Subcutaneous abdominal adipose tissue (tissue), 5 donors: ENCODE results near the gene SORBS2.
"Not testable (repeated sequence)": the region's sequence is repeated elsewhere in the genome, so short reads cannot be mapped to it uniquely, and the experiment has no call there.

ENCODE experiments used
- H3K27ac ChIP-seq: one replicate; pipeline ENCODE4 v1.7.0; 2013; ENCODE audit warnings: low read depth, mild to moderate bottlenecking, inconsistent platforms, low read length, moderate library complexity
- H3K27me3 ChIP-seq, 5 donors: one replicate each; pipeline ENCODE4 v1.7.0; 2013; ENCODE audit warnings: low read length in 5 of 5, inconsistent platforms in 1 of 5; ENCODE audit not compliant: control insufficient read depth in 5 of 5, insufficient read depth in 4 of 5
- H3K36me3 ChIP-seq, 5 donors: one replicate each; pipeline ENCODE4 v1.7.0; 2013; ENCODE audit warnings: low read length in 5 of 5; ENCODE audit not compliant: control insufficient read depth in 5 of 5, insufficient read depth in 5 of 5
- H3K4me1 ChIP-seq, 5 donors: one replicate each; pipeline ENCODE4 v1.7.0; 2013; ENCODE audit warnings: low read length in 5 of 5, mild to moderate bottlenecking in 3 of 5, moderate library complexity in 1 of 5; ENCODE audit not compliant: control insufficient read depth in 5 of 5, insufficient read depth in 5 of 5
- H3K4me3 ChIP-seq, 5 donors: one replicate each; pipeline ENCODE4 v1.7.0; 2013; ENCODE audit warnings: low read length in 5 of 5, low read depth in 1 of 5
- H3K9ac ChIP-seq, 5 donors: one replicate each; pipeline ENCODE4 v1.7.0; 2013; ENCODE audit warnings: low read length in 5 of 5, mild to moderate bottlenecking in 4 of 5, moderate library complexity in 3 of 5
- H3K9me3 ChIP-seq, 5 donors: one replicate each; pipeline ENCODE4 v1.7.0; 2013; ENCODE audit warnings: low read length in 5 of 5; ENCODE audit not compliant: control insufficient read depth in 5 of 5
- donor health status: healthy.
- donor health status: healthy.
- donor health status: healthy.
- donor health status: healthy.
- donor health status: healthy.

The SORBS2 gene

DNA sequence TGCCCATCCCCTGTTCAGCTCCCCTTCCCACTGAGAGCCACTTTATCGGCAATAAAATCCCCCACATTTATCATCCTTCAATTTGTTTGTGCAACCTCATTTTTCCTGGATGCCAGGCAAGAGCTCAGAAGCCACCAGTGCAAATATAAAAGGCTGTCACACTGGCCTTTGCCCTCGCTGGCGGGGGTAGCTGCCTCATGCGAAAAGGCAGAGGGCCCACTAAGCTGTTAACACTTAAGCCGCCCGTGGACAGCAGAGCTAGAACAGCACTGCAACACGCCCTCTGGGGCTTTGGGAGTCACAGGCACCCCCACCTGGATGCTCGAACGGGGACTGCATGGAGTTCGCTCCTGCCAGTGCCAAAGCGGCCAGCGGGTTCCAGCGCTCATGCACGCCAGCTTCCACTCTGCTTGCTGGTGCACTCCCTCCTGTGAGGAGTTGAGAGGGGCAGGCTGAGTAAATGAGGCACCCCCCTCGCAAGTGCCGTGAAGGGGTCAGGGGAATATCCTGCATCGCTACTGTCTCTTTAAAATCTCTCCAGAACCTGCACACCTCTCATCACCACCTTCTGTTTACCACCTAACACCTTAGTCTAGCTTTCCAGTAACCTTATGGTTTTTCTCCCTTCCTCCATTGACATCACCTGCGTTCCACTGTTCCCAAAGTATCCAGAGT lies 99.5 kb downstream of the SORBS2 start:
- no peaks in the 10 kb centered on the region for H3K36me3 ChIP-seq
- no peak overlapping the region for H3K27ac ChIP-seq
- peaks cover 0 to 11% (median 0%) of the 10 kb centered on the region in 5 donors for H3K4me1 ChIP-seq
- H3K4me3 ChIP-seq, result no peak overlapping the region
- H3K9ac ChIP-seq, result no peak overlapping the region
- H3K9me3 ChIP-seq, result no peaks in the 10 kb centered on the region
- H3K27me3 ChIP-seq, result peaks cover 0 to 3% (median 0%) of the 10 kb centered on the region in 5 donors

DNA sequence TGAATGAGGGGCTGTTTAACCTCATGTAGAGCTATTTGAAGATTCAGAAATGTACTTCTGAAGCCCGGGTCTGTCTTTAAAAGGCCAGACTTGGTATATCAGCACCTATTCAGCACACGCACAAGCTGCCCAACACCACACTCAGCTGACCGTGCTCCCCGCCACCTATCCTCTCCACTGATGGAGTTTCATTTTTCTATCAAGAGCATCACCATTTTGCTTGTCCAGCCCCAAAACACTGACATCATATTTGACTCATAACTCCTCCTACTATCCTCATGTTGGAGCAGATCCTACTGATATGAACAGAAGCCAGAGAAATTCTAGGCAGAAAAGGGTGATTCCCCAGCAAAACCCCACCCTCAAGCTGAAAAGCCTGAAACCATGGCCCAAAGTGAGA lies 100.3 kb downstream of the SORBS2 start:
- Histone ChIP-seq H3K4me1 (peaks cover 0 to 4% (median 0%) of the 10 kb centered on the region in 5 donors), H3K27me3 (peaks cover 0 to 3% (median 0%) of the 10 kb centered on the region in 5 donors), H3K4me3 (no peak overlapping the region), H3K36me3 (no peaks in the 10 kb centered on the region), H3K27ac (no peak overlapping the region), H3K9me3 (no peaks in the 10 kb centered on the region), H3K9ac (no peak overlapping the region)

GRCh38 chr4:185710487-185710995 lies 101.5 kb downstream of the SORBS2 start:
- Histone ChIP-seq H3K27ac (no peak overlapping the region), H3K36me3 (no peaks in the 10 kb centered on the region), H3K9me3 (peaks cover 0 to 7% (median 3%) of the 10 kb centered on the region in 5 donors), H3K9ac (no peak overlapping the region), H3K27me3 (peaks cover 0 to 3% (median 0%) of the 10 kb centered on the region in 5 donors), H3K4me3 (no peak overlapping the region), H3K4me1 (no peaks in the 10 kb centered on the region)

DNA sequence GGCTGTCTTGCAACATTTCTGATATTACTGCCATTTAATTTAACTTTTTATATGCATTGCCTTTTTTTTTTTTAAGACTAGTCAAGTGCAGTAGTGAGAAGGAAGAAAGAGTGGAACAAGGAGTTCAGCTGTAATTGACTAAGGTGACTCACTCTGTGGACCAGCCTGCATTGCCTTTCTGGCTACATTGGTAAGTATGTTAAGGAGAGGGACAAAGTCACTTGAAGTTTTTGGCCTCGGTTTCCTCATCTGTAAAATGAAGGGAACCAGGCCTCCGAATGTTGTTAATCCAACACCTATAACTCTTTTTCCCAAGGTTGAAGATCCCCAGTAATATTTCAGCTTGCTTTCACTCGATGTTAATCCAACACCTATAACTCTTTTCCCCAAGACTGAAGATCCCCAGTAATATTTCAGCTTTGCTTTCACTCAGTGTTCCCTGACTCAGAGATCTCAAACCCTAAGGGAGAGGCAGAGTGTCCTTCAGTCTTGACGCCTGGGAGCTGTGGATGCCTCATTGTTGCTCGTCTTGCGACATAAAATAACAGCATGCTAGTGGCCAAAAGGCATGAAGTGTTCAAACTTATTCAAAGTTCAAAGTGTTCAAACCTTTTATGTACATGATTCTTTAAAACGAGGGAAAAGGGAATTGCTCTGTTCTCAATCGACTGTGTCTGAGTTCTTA lies 102.0 kb downstream of the SORBS2 start:
- H3K9me3 ChIP-seq, result peaks cover 0 to 7% (median 3%) of the 10 kb centered on the region in 5 donors
- peaks cover 0 to 3% (median 0%) of the 10 kb centered on the region in 5 donors for H3K27me3 ChIP-seq
- H3K4me3 ChIP-seq, result no peak overlapping the region
- H3K27ac ChIP-seq, result no peak overlapping the region
- no peaks in the 10 kb centered on the region for H3K4me1 ChIP-seq
- no peak overlapping the region for H3K9ac ChIP-seq
- H3K36me3 ChIP-seq, result no peaks in the 10 kb centered on the region

DNA sequence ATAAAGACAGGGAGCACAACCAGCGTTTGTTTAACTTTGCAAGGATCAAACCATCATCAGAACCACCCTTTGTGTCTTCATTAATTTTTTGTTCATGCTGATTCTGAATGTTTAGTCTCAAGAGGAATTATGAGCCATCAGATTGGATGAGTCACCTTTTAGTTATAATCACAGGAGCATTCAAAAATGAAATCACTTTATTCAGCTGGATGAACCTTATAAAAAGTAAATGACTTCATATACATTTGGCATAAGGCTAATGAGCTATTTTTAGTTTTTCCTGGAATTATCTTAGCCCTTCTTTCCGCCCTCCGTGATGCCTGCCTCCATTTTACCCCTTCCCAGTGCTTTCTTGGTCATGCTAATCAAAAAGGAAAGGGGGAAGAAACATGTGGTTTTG lies 103.6 kb downstream of the SORBS2 start:
- Histone ChIP-seq H3K36me3 (no peaks in the 10 kb centered on the region), H3K9ac (no peak overlapping the region), H3K4me3 (no peak overlapping the region), H3K27me3 (peaks cover 0 to 3% (median 0%) of the 10 kb centered on the region in 5 donors), H3K4me1 (no peaks in the 10 kb centered on the region), H3K9me3 (peaks cover 0 to 7% (median 3%) of the 10 kb centered on the region in 5 donors), H3K27ac (no peak overlapping the region)

GRCh38 chr4:185707622-185708021 lies 104.4 kb downstream of the SORBS2 start:
- H3K4me1 ChIP-seq, H3K4me3 ChIP-seq, H3K9me3 ChIP-seq, H3K36me3 ChIP-seq, H3K9ac ChIP-seq, H3K27ac ChIP-seq, H3K27me3 ChIP-seq: not testable (repeated sequence)

- Histone ChIP-seq H3K36me3 (no peaks in the 10 kb centered on the region), H3K27ac (no peak overlapping the region), H3K9me3 (peaks cover 0 to 7% (median 3%) of the 10 kb centered on the region in 5 donors), H3K27me3 (no peaks in the 10 kb centered on the region), H3K4me3 (no peak overlapping the region), H3K4me1 (no peaks in the 10 kb centered on the region), H3K9ac (no peak overlapping the region)
Measured at GRCh38 chr4:185702147-185702663, 109.8 kb downstream of the SORBS2 start.

GRCh38 chr4:185700630-185701029 lies 111.4 kb downstream of the SORBS2 start:
- H3K27me3 ChIP-seq, result no peaks in the 10 kb centered on the region
- H3K4me3 ChIP-seq, result no peak overlapping the region
- no peaks in the 10 kb centered on the region for H3K4me1 ChIP-seq
- H3K9me3 ChIP-seq, result peaks cover 0 to 2% (median 1%) of the 10 kb centered on the region in 5 donors
- H3K9ac ChIP-seq, result no peak overlapping the region
- no peak overlapping the region for H3K27ac ChIP-seq
- no peaks in the 10 kb centered on the region for H3K36me3 ChIP-seq

DNA sequence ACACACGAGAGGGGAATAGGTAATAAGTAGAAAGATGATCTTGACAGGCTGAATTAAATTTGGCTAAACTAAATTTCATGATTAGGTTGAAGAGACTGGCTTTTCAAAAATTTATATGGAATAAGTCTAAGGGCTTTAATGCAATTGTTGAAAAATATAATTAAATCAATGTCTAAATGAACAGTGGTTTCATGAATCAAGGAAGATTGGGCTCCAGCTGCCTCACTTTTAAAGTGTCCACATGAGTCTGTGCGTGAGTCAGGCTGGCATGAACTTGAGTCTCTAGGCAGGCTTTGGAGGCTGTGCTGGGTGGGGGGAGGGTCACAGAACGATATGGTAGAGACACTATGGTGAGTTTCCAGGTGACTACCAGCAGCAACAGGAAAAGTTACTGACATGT lies 111.9 kb downstream of the SORBS2 start:
- no peak overlapping the region for H3K27ac ChIP-seq
- no peaks in the 10 kb centered on the region for H3K36me3 ChIP-seq
- no peak overlapping the region for H3K4me3 ChIP-seq
- no peaks in the 10 kb centered on the region for H3K27me3 ChIP-seq
- no peak overlapping the region for H3K9ac ChIP-seq
- H3K9me3 ChIP-seq, result no peaks in the 10 kb centered on the region
- no peaks in the 10 kb centered on the region for H3K4me1 ChIP-seq

DNA sequence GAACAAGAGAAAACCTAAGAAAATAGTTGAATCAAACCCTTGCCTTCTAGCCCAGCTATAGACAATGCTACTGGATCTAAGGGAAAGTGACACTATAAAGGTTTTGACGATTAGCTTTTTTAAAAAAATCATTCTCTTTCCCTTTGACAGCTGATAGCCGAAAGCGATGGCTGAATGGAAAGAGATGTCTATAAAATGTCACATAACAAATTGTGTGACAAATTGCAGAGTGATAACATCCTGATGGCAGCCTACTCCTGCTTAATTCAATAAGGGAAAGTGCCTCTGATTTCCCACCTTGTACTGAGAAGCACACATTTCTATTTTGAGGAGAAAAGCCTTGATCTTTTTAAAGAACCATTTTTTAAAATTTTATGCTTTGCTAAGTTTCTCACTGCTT lies 114.5 kb downstream of the SORBS2 start:
- H3K9me3 ChIP-seq, result no peaks in the 10 kb centered on the region
- H3K36me3 ChIP-seq, result no peaks in the 10 kb centered on the region
- no peak overlapping the region for H3K9ac ChIP-seq
- no peaks in the 10 kb centered on the region for H3K27me3 ChIP-seq
- H3K4me1 ChIP-seq, result no peaks in the 10 kb centered on the region
- no peak overlapping the region for H3K4me3 ChIP-seq
- no peak overlapping the region for H3K27ac ChIP-seq
